Stimulated activated CD8-positive, alpha-beta memory T cell treated with anti-CD3 and anti-CD28 coated beads, Interleukin-12 subunit alpha, Interleukin-12 subunit beta, amount 100 ng/mL, for 24 hours (primary cell): ENCODE results near the gene MAPK1.
"Not testable (repeated sequence)": the region's sequence is repeated elsewhere in the genome, so short reads cannot be mapped to it uniquely, and the experiment has no call there.

Experiments used
- DNase-seq: peaks from one replicate; pipeline ENCODE4 v3.0.0-alpha.2; 2020; ENCODE audit errors: extremely low read depth

Gene MAPK1

GRCh38 chr22:21882754-21883333 lies 15.4 kb upstream of the MAPK1 start:
- not testable (repeated sequence) for DNase-seq

- DNase-seq, result no peak
Observed at GRCh38 chr22:21881841-21882753, 14.7 kb upstream of the MAPK1 start.

- DNase-seq, result no peak
Observed at GRCh38 chr22:21876486-21877176, 9.2 kb upstream of the MAPK1 start.

GRCh38 chr22:21874953-21875352 lies 7.5 kb upstream of the MAPK1 start:
- not testable (repeated sequence) for DNase-seq

- no peak for DNase-seq
Observed at GRCh38 chr22:21873619-21874018, 6.2 kb upstream of the MAPK1 start.

GRCh38 chr22:21872741-21873140 lies 5.3 kb upstream of the MAPK1 start:
- DNase-seq, result not testable (repeated sequence)

GRCh38 chr22:21868651-21869050 lies 1.2 kb upstream of the MAPK1 start:
- no peak for DNase-seq

- DNase-seq, result no peak
Observed at GRCh38 chr22:21866833-21867527, 465 bp downstream of the MAPK1 start.

- no peak for DNase-seq
Observed at GRCh38 chr22:21865041-21865440, 2.4 kb downstream of the MAPK1 start.

- no peak for DNase-seq
Observed at GRCh38 chr22:21862386-21863245, 4.8 kb downstream of the MAPK1 start.

GRCh38 chr22:21861851-21862250 lies 5.6 kb downstream of the MAPK1 start:
- no peak for DNase-seq

- no peak for DNase-seq
Observed at GRCh38 chr22:21861264-21861848, 6.1 kb downstream of the MAPK1 start.

- DNase-seq, result no peak
Observed at GRCh38 chr22:21860491-21861039, 6.9 kb downstream of the MAPK1 start.

GRCh38 chr22:21858025-21858764 lies 9.2 kb downstream of the MAPK1 start:
- DNase-seq, result no peak

GRCh38 chr22:21857481-21857914 lies 9.9 kb downstream of the MAPK1 start:
- no peak for DNase-seq

- no peak for DNase-seq
Observed at GRCh38 chr22:21856868-21857267, 10.6 kb downstream of the MAPK1 start.

GRCh38 chr22:21856197-21856596 lies 11.2 kb downstream of the MAPK1 start:
- DNase-seq, result no peak

- no peak for DNase-seq
Observed at GRCh38 chr22:21855676-21856075, 11.8 kb downstream of the MAPK1 start.

- no peak for DNase-seq
Observed at GRCh38 chr22:21850660-21851059, 16.8 kb downstream of the MAPK1 start.

GRCh38 chr22:21849489-21849888 lies 18.0 kb downstream of the MAPK1 start:
- no peak for DNase-seq
